Measurements from ENCODE around the gene USP8.

DNA sequence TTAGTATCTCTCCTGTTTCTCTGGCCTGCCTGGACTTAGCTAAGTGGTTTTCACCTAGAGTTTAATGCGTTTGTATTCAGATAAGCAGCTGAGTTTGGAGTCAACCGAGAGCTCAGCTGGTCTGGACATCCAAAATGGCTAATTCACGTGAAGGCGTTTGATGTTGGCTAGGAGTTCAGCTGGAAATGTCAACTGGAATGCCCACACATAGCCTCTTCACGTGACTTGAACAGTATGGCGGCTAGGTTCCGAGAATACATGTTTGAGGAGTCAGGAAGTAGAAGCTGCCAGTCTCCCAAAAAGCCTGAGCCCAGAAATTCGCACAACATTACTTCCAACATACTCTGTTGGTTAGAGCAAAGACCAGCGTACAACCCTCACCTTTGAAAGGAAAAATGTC is 2.2 kb downstream of the USP8 start:
- TF ChIP-seq, protein P1, sequence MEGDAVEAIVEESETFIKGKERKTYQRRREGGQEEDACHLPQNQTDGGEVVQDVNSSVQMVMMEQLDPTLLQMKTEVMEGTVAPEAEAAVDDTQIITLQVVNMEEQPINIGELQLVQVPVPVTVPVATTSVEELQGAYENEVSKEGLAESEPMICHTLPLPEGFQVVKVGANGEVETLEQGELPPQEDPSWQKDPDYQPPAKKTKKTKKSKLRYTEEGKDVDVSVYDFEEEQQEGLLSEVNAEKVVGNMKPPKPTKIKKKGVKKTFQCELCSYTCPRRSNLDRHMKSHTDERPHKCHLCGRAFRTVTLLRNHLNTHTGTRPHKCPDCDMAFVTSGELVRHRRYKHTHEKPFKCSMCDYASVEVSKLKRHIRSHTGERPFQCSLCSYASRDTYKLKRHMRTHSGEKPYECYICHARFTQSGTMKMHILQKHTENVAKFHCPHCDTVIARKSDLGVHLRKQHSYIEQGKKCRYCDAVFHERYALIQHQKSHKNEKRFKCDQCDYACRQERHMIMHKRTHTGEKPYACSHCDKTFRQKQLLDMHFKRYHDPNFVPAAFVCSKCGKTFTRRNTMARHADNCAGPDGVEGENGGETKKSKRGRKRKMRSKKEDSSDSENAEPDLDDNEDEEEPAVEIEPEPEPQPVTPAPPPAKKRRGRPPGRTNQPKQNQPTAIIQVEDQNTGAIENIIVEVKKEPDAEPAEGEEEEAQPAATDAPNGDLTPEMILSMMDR (IDR thresholded peaks at IDR 0.05), result no peak
- no peak for TF ChIP-seq POLR2A (IDR thresholded peaks at IDR 0.05)
